Esophagus squamous epithelium (tissue), 5 donors: ENCODE data around the gene KRT15. TPM values are rescaled to one million over a fixed set of nuclear protein-coding genes. Genes with fewer than 3 reads are reported as not detected.

Source experiments
- DNase-seq: peaks from one replicate; lab custom pipeline; 2025; lab: John Stamatoyannopoulos, UW
- H3K27ac ChIP-seq, 4 donors: fragments of 200-600 bp; sonication (generic); one replicate each; pipeline ENCODE4 v1.5.1; 2016 to 2019; ENCODE audit warnings: mild to moderate bottlenecking in 1 of 4
- H3K27me3 ChIP-seq, 4 donors: fragments of 200-600 bp; sonication (generic); 1 replicate in 3 of 4; 2 replicates in 1 of 4; pipeline versions ENCODE4 v1.5.1 to v1.6.0; 2017 to 2021; ENCODE audit warnings: antibody characterized with exemption in 1 of 4
- H3K36me3 ChIP-seq, 3 donors: fragments of 200-600 bp; sonication (generic); one replicate each; pipeline ENCODE4 v1.5.1; 2016 to 2019
- H3K4me1 ChIP-seq, 3 donors: fragments of 200-600 bp; sonication (generic); one replicate each; pipeline ENCODE4 v1.5.1; 2017 to 2019
- H3K4me3 ChIP-seq, 4 donors: fragments of 200-600 bp; sonication (generic); 1 replicate in 3 of 4; 2 replicates in 1 of 4; pipeline ENCODE4 v1.5.1; 2016 to 2019; ENCODE audit warnings: mild to moderate bottlenecking in 2 of 4, moderate library complexity in 1 of 4
- H3K9me3 ChIP-seq, 3 donors: fragments of 200-600 bp; sonication (generic); one replicate each; pipeline ENCODE4 v1.5.1; 2016 to 2019
- CTCF ChIP-seq, 6 experiments: fragments of 450-650 bp in 4 of 6; fragments of 200-600 bp in 2 of 6; sonication (generic) in 2 of 6; IDR thresholded peaks; one replicate each; pipeline ENCODE4 v1.5.1; 2016 to 2019; ENCODE audit warnings: antibody characterized with exemption in 6 of 6, mild to moderate bottlenecking in 4 of 6, moderate library complexity in 4 of 6
- POLR2A ChIP-seq, 4 donors: fragments of 450-650 bp; IDR thresholded peaks; one replicate each; pipeline ENCODE4 v1.6.1; 2017; ENCODE audit warnings: antibody characterized with exemption in 4 of 4, mild to moderate bottlenecking in 4 of 4, moderate library complexity in 3 of 4
- WGBS, 2 donors: methylation state at CpG; one replicate each; pipeline ENCODE4 v1.1.5; 2018; 5-methylcytosine and 5-hydroxymethylcytosine counted together
- intact Hi-C: fragments of 100-400 bp; cut with DNase I; formaldehyde crosslinking; loops from one replicate; pipeline ENCODE4 v1.15.0; 2022
- total RNA-seq, 4 donors: library from RNA; depleted of rRNA; stranded (reverse); fragments of >200 nt; gene quantifications; one replicate each; pipeline ENCODE4 v1.1.0, GENCODE V29; 2016
- donor health status: DM: yes; HTN: yes; CAD: no.

KRT15 gene
- total RNA-seq, 4 donors from 2014 or later: 743 to 2,833 (median 2,484) TPM

GRCh38 chr17:41533613-41534012, 14.9 kb upstream of the KRT15 start:
- intact Hi-C loops: no loop called here
- Histone ChIP-seq H3K4me3 (no peak overlapping the region), H3K36me3 (no peaks in the 10 kb centered on the region), H3K9me3 (no peaks in the 10 kb centered on the region), H3K27me3 (peaks cover 0 to 42% (median under 1%) of the 10 kb centered on the region in 4 donors), H3K27ac (no peak overlapping the region), H3K4me1 (peaks cover 10 to 65% (median 17%) of the 10 kb centered on the region in 3 donors)
- TF ChIP-seq POLR2A (IDR thresholded peaks at IDR 0.05) (no peak), CTCF (IDR thresholded peaks at IDR 0.05) (no peak)
- DNase-seq: no peak
- 78 to 87% methylated on average over 6 to 7 of the region's 7 CpGs for WGBS, 2 donors

GRCh38 chr17:41532947-41533570, 14.4 kb upstream of the KRT15 start:
- Histone ChIP-seq H3K4me1 (peaks cover 12 to 65% (median 17%) of the 10 kb centered on the region in 3 donors), H3K27ac (peak overlapping the region in 2 of 4 donors; percentile 13 to 51), H3K36me3 (no peaks in the 10 kb centered on the region), H3K9me3 (no peaks in the 10 kb centered on the region), H3K4me3 (no peak overlapping the region), H3K27me3 (peaks cover 0 to 48% (median 3%) of the 10 kb centered on the region in 4 donors)
- no peak for TF ChIP-seq CTCF (IDR thresholded peaks at IDR 0.05)
- TF ChIP-seq POLR2A (IDR thresholded peaks at IDR 0.05): no peak
- DNase-seq: no peak
- intact Hi-C loops: no loop called here
- WGBS, 2 donors: 55 to 76% methylated on average over 6 to 9 of the region's 9 CpGs

- TF ChIP-seq CTCF (IDR thresholded peaks at IDR 0.05) (no peak), POLR2A (IDR thresholded peaks at IDR 0.05) (no peak)
- intact Hi-C loops: no loop called here
- 59 to 67% methylated on average over 1 of the region's 1 CpG for WGBS, 2 donors
Observed at GRCh38 chr17:41531993-41532392, 13.3 kb upstream of the KRT15 start.

GRCh38 chr17:41530062-41531048, 11.7 kb upstream of the KRT15 start:
- H3K36me3 ChIP-seq: no peaks in the 10 kb centered on the region
- H3K4me3 ChIP-seq: no peak overlapping the region
- no peak for TF ChIP-seq POLR2A (IDR thresholded peaks at IDR 0.05)
- no peak for TF ChIP-seq CTCF (IDR thresholded peaks at IDR 0.05)
- no peak for DNase-seq
- intact Hi-C loops: no loop called here
- peaks cover 0 to 72% (median 10%) of the 10 kb centered on the region in 4 donors for H3K27me3 ChIP-seq
- H3K27ac ChIP-seq: peak overlapping the region in 3 of 4 donors; percentile 85 to 92 (median 88)
- 56 to 71% methylated on average over 6 of the region's 8 CpGs for WGBS, 2 donors
- H3K4me1 ChIP-seq: peaks cover 9 to 56% (median 18%) of the 10 kb centered on the region in 3 donors
- no peaks in the 10 kb centered on the region for H3K9me3 ChIP-seq

More at GRCh38 chr17:41531993-41532392, 13.3 kb upstream of the KRT15 start:
- Histone ChIP-seq H3K36me3 (no peaks in the 10 kb centered on the region), H3K4me3 (no peak overlapping the region), H3K27me3 (peaks cover 0 to 58% (median 10%) of the 10 kb centered on the region in 4 donors), H3K4me1 (peaks cover 16 to 65% (median 22%) of the 10 kb centered on the region in 3 donors), H3K27ac (no peak overlapping the region), H3K9me3 (no peaks in the 10 kb centered on the region)
- no peak for DNase-seq
